Measurements from ENCODE around the gene GDF15.
A peak's percentile ranks its signal among the peaks of the same experiment; 100 is the strongest.

Gene GDF15

DNA sequence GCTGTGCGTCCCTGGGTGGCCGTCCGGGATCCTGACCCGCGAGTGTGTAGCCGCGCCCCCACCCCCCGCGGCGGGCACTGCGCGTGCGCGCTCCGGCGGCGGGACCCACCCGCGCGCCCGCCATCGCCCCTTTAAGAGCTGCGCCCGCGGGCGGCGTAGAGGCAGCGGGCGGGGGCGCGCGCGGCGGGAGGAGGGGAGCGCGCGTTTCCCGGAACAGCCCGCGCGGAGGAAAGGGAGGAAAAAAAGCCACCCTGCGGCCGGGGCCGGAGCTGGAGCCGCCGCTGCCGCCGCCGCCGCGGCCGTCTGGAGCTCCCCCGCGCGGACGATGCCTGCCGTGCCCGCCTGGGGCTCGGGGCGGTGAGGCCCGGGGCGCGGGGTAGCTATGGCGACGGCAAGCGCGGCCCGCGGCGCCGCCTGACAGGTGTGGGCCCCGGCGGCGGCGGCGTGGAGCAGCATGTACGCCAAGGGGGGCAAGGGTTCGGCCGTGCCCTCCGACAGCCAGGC, 33.3 kb downstream of the GDF15 start, which contains the start of gene SSBP4:
SSBP4 (plus strand) TSS at position 204 of the 504 bp plus-strand sequence; CDS start at position 455, 251 bp downstream.
- H3F3A ChIP-seq (ENCODE audit: insufficient read depth, low read length) = peaks cover 10% of the 10 kb centered on the region
- no peaks in the 10 kb centered on the region for H3K79me2 ChIP-seq (ENCODE audit: low read length)
- H3K36me3 ChIP-seq (replicated peaks; ENCODE audit: insufficient read depth, low read length) = no peaks in the 10 kb centered on the region
- no peaks in the 10 kb centered on the region for H3K9me2 ChIP-seq (replicated peaks; ENCODE audit: insufficient read depth, low read length)
- TF ChIP-seq EZH2phosphoT487 (IDR thresholded peaks at IDR 0.05; ENCODE audit: low read length) (no peak), EZH2 (optimal IDR thresholded peaks at IDR 0.05; ENCODE audit: low read depth, low read length) (no peak)
- TF ChIP-seq, protein P1, sequence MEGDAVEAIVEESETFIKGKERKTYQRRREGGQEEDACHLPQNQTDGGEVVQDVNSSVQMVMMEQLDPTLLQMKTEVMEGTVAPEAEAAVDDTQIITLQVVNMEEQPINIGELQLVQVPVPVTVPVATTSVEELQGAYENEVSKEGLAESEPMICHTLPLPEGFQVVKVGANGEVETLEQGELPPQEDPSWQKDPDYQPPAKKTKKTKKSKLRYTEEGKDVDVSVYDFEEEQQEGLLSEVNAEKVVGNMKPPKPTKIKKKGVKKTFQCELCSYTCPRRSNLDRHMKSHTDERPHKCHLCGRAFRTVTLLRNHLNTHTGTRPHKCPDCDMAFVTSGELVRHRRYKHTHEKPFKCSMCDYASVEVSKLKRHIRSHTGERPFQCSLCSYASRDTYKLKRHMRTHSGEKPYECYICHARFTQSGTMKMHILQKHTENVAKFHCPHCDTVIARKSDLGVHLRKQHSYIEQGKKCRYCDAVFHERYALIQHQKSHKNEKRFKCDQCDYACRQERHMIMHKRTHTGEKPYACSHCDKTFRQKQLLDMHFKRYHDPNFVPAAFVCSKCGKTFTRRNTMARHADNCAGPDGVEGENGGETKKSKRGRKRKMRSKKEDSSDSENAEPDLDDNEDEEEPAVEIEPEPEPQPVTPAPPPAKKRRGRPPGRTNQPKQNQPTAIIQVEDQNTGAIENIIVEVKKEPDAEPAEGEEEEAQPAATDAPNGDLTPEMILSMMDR (IDR thresholded peaks at IDR 0.05; ENCODE audit: low read length) = 0 out of 2 replicates have a peak, but pooled peaks have one; percentile 3
- H3K9ac ChIP-seq (ENCODE audit: low read length) = no peak within 1 kb of the TSS
- no peak within 1 kb of the TSS for H3K27ac ChIP-seq (ENCODE audit: low read length)
- H3K27me3 ChIP-seq (replicated peaks; ENCODE audit: insufficient read depth, low read length) = peaks cover 47% of the 10 kb centered on the region
- H3K4me2 ChIP-seq (ENCODE audit: low read depth, low read length) = peak within 1 kb of the TSS; percentile 95
- peak within 1 kb of the TSS; percentile 54 for H3K4me3 ChIP-seq (ENCODE audit: low read length)
- 0 out of 2 replicates have a peak within 1 kb of the TSS, but pooled peaks have one; percentile 7 for H2AFZ ChIP-seq (ENCODE audit: low read length)
- no peaks in the 10 kb centered on the region for H4K20me1 ChIP-seq (ENCODE audit: insufficient read depth, low read length)
- DNase-seq = peak; percentile 69
- no peaks in the 10 kb centered on the region for H3K9me3 ChIP-seq (replicated peaks; ENCODE audit: insufficient read depth, low read length)
- H3K4me1 ChIP-seq (ENCODE audit: low read length) = peaks cover 6% of the 10 kb centered on the region

DNA sequence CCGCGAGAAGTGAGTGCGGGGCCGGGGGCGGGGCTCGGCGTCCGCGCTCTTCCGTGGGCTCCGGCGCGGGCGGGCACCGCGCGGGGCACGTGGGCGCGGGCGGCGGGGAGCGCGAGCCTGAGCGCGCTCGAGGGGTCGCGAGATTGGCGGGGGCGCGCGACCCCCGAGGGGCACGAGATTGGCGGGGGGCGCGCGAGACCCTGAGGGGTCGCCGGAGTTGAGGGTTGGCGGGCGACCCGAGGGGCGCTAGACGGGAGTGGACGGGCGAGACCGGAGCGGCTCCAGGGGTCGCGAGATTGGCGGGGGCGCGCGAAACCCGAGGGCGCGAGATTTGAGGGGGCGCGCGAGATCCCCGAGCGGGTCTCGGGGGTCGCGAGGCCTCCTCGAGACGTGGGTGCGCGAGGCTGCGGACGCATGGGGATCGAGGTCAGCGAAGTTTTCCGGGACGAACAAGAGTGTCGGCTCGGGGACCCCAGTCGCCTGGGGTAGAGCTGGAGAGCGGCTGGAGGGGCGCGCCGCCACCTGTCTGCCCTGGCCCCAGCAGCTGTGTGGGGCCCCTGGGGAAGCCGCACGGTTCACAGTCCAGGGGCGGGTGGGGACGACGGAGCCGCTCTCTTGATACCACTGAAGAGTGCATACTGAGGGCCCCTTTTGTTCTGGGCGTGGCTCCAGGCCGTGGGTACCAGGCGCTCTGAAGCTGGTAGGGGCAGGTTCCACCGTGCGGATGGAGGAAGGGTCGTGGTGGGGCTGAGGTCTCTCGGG, 33.9 kb downstream of the GDF15 start:
- Histone ChIP-seq H3K4me1 (ENCODE audit: low read length) (peaks cover 6% of the 10 kb centered on the region), H3K79me2 (ENCODE audit: low read length) (no peaks in the 10 kb centered on the region)
- TF ChIP-seq, protein P1 (IDR thresholded peaks at IDR 0.05; ENCODE audit: low read length) = no peak
- no peak for TF ChIP-seq EZH2 (optimal IDR thresholded peaks at IDR 0.05; ENCODE audit: low read depth, low read length)
- TF ChIP-seq EZH2phosphoT487 (IDR thresholded peaks at IDR 0.05; ENCODE audit: low read length) = no peak

DNA sequence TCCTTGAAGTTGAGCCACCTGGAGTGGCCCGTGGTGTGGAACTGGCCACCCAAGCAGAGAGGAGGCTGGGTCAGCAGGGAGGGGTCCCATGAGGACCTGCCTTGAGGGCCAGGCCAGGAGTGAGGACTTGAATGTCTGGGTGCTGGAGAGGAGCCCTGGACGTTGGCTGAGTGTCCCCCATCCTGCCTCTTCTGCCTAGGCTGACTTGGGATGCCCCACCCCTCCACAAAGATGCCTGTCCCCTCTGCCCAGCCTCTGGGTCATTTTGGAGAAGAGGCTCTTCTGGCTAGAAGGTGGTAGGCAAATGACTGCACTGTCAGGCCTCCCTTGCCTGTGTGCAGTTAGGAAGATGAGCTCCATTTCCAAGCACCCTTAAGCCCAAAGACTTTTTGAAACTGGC, 35.0 kb downstream of the GDF15 start:
- Histone ChIP-seq H2AFZ (ENCODE audit: low read length) (no peak overlapping the region), H3K4me2 (ENCODE audit: low read depth, low read length) (no peak overlapping the region), H3K36me3 (replicated peaks; ENCODE audit: insufficient read depth, low read length) (no peaks in the 10 kb centered on the region), H3K27me3 (replicated peaks; ENCODE audit: insufficient read depth, low read length) (peaks cover 30% of the 10 kb centered on the region), H3K4me1 (ENCODE audit: low read length) (peaks cover 6% of the 10 kb centered on the region), H3K4me3 (ENCODE audit: low read length) (no peak overlapping the region), H4K20me1 (ENCODE audit: insufficient read depth, low read length) (no peaks in the 10 kb centered on the region), H3F3A (ENCODE audit: insufficient read depth, low read length) (peaks cover 10% of the 10 kb centered on the region), H3K9me2 (replicated peaks; ENCODE audit: insufficient read depth, low read length) (no peaks in the 10 kb centered on the region), H3K79me2 (ENCODE audit: low read length) (no peaks in the 10 kb centered on the region), H3K9me3 (replicated peaks; ENCODE audit: insufficient read depth, low read length) (no peaks in the 10 kb centered on the region), H3K9ac (ENCODE audit: low read length) (no peak overlapping the region), H3K27ac (ENCODE audit: low read length) (no peak overlapping the region)
- DNase-seq = no peak
- TF ChIP-seq, protein P1 (IDR thresholded peaks at IDR 0.05; ENCODE audit: low read length) = no peak
- TF ChIP-seq EZH2phosphoT487 (IDR thresholded peaks at IDR 0.05; ENCODE audit: low read length) = no peak
- no peak for TF ChIP-seq EZH2 (optimal IDR thresholded peaks at IDR 0.05; ENCODE audit: low read depth, low read length)

More for the DNA sequence above, 33.9 kb downstream of the GDF15 start:
- Histone ChIP-seq H4K20me1 (ENCODE audit: insufficient read depth, low read length) (no peaks in the 10 kb centered on the region), H3K9me2 (replicated peaks; ENCODE audit: insufficient read depth, low read length) (no peaks in the 10 kb centered on the region), H3F3A (ENCODE audit: insufficient read depth, low read length) (peaks cover 10% of the 10 kb centered on the region), H3K9ac (ENCODE audit: low read length) (no peak overlapping the region), H3K4me3 (ENCODE audit: low read length) (peak overlapping the region; percentile 49; the same call in 1 of the 2 replicates), H3K27ac (ENCODE audit: low read length) (no peak overlapping the region), H3K27me3 (replicated peaks; ENCODE audit: insufficient read depth, low read length) (peaks cover 40% of the 10 kb centered on the region), H2AFZ (ENCODE audit: low read length) (no peak overlapping the region), H3K36me3 (replicated peaks; ENCODE audit: insufficient read depth, low read length) (no peaks in the 10 kb centered on the region), H3K9me3 (replicated peaks; ENCODE audit: insufficient read depth, low read length) (no peaks in the 10 kb centered on the region), H3K4me2 (ENCODE audit: low read depth, low read length) (peak overlapping the region; percentile 63; the same call in 1 of the 2 replicates)
- DNase-seq = no peak

Measured in MM.1S (cell line).